ENCODE results near the gene CLEC4F.

Gene CLEC4F

GRCh38 chr2:70785137-70785911, 35.1 kb downstream of the CLEC4F start:
- H3K4me3 ChIP-seq (replicated peaks; ENCODE audit: low read depth, low read length), result no peak overlapping the region
- peak; percentile 58 for TF ChIP-seq CTCF (IDR thresholded peaks at IDR 0.05; ENCODE audit: low read length, missing control alignments)
- DNase-seq (ENCODE audit: low read depth), result peak; percentile 47

DNA sequence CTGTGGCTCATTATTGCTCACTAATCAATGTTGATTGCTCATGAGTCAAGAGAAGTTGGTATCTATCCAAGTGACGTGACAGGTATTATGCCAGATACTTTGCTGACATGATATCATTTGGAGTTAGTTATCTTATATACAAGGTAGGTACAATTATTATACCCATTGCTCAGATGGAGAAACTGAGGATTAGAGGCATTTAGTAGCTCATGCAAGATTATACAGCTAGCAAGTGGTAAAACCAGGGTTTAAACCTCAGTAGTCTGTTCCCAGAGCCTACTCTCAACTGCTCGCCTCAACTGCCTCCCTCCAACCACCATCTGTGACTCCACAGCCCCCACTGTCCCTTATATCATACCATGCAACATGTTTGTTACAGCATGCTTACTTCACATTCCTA, 36.1 kb downstream of the CLEC4F start:
- H3K4me3 ChIP-seq (replicated peaks; ENCODE audit: low read depth, low read length), result no peak overlapping the region
- DNase-seq (ENCODE audit: low read depth), result no peak
- TF ChIP-seq CTCF (IDR thresholded peaks at IDR 0.05; ENCODE audit: low read length, missing control alignments), result no peak

DNA sequence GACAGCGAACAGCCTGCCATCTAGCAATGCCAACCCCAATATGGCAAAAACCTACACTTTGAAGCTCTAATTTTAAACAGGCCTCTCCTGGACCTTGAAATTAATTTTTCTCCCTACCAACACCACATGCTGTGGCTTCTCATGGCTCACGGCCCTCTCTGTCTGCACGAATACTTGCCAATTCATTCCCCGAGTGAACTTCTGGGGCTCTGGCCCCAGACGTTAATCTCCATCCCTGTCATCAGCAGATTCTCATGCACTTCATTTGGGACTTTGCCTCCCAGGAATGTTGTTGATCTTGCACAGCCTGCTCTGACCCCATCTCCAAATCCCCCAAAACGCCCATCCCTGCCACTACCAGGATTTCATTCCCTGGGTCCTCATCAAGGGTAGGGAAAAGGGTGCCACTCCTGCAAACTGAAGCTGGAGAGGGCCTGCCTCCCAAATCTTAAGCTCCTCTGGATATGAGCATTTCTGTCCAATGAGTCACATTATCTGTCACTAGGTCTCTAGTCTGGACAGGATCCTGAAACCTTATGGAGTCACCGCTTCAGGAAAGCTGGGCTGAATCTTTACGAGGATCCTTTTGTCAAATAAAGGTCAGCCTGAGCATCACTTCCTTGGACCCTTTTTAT, 40.4 kb downstream of the CLEC4F start:
- peak; percentile 25 for DNase-seq (ENCODE audit: low read depth)
- no peak overlapping the region for H3K4me3 ChIP-seq (replicated peaks; ENCODE audit: low read depth, low read length)
- TF ChIP-seq CTCF (IDR thresholded peaks at IDR 0.05; ENCODE audit: low read length, missing control alignments), result no peak

- H3K4me3 ChIP-seq (replicated peaks; ENCODE audit: low read depth, low read length), result no peak overlapping the region
- no peak for TF ChIP-seq CTCF (IDR thresholded peaks at IDR 0.05; ENCODE audit: low read length, missing control alignments)
- no peak for DNase-seq (ENCODE audit: low read depth)
These were observed 40.9 kb downstream of the CLEC4F start for GRCh38 chr2:70779491-70779890.

DNA sequence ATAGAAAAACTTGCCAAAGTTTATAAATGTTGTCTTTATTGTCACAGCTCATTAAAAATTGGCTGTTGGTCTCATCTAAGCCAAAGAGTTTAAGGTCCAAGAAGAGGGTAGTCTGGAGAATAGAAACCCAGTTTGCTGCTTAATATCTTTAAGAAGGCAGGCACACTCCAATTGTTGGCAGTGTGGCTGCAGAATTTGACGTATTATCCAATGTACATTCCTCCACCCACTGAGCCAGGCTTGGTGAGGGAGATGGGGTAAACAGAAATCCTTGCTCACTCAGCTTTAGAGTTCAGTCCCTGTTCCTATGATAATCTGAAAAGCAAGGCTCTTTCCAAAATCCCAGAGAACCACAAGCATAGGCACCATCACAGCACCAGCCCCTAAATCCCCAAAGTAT, 41.7 kb downstream of the CLEC4F start:
- no peak for TF ChIP-seq CTCF (IDR thresholded peaks at IDR 0.05; ENCODE audit: low read length, missing control alignments)
- no peak overlapping the region for H3K4me3 ChIP-seq (replicated peaks; ENCODE audit: low read depth, low read length)
- DNase-seq (ENCODE audit: low read depth), result no peak

GRCh38 chr2:70777450-70777849, 42.9 kb downstream of the CLEC4F start:
- no peak for DNase-seq (ENCODE audit: low read depth)
- TF ChIP-seq CTCF (IDR thresholded peaks at IDR 0.05; ENCODE audit: low read length, missing control alignments), result no peak
- no peak overlapping the region for H3K4me3 ChIP-seq (replicated peaks; ENCODE audit: low read depth, low read length)

Measured in fibroblast of pulmonary artery (primary cell).